ENCODE data around the gene VKORC1. TPM values are rescaled to one million over a fixed set of nuclear protein-coding genes. Genes with fewer than 3 reads are reported as not detected.
A peak's percentile ranks its signal among the peaks of the same experiment; 100 is the strongest.

VKORC1 gene
- total RNA-seq, 1 donor = 147 TPM

DNA sequence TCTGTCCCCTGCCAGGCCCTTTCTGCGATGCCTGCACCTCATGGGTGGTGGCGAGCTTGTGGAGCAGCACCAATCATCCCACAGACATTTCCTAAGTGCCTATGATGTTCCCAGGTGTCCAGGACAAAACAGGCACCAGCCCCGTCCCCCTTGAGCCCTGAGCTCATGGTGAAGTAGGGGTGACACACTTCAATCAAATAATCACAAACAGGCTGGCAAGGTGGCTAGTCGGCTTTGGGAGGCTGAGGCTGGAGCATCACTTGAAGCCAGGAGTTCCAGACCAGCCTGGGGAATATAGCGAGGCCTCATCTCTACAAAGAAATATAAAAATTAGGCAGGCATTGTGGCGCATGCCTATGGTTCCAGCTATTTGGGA, 41.7 kb upstream of the VKORC1 start:
- no peaks in the 10 kb centered on the region for H3K79me2 ChIP-seq (ENCODE audit: insufficient read depth, low read length)
- DNase-seq (ENCODE audit: insufficient read length, low spot score, missing footprints) = peak; percentile 57
- no peaks in the 10 kb centered on the region for H3K9me3 ChIP-seq (ENCODE audit: low read depth, low read length)
- no peaks in the 10 kb centered on the region for H4K20me1 ChIP-seq (ENCODE audit: insufficient read depth, low read length)
- H3K4me1 ChIP-seq (ENCODE audit: insufficient read depth, low read length) = peaks cover 11% of the 10 kb centered on the region
- no peaks in the 10 kb centered on the region for H3K36me3 ChIP-seq (ENCODE audit: insufficient read depth, low read length)
- no peak overlapping the region for H3K4me3 ChIP-seq (ENCODE audit: insufficient read depth, low read length)
- H3K4me2 ChIP-seq (ENCODE audit: insufficient read depth, low read length) = no peak overlapping the region
- TF ChIP-seq, protein P1, sequence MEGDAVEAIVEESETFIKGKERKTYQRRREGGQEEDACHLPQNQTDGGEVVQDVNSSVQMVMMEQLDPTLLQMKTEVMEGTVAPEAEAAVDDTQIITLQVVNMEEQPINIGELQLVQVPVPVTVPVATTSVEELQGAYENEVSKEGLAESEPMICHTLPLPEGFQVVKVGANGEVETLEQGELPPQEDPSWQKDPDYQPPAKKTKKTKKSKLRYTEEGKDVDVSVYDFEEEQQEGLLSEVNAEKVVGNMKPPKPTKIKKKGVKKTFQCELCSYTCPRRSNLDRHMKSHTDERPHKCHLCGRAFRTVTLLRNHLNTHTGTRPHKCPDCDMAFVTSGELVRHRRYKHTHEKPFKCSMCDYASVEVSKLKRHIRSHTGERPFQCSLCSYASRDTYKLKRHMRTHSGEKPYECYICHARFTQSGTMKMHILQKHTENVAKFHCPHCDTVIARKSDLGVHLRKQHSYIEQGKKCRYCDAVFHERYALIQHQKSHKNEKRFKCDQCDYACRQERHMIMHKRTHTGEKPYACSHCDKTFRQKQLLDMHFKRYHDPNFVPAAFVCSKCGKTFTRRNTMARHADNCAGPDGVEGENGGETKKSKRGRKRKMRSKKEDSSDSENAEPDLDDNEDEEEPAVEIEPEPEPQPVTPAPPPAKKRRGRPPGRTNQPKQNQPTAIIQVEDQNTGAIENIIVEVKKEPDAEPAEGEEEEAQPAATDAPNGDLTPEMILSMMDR (IDR thresholded peaks at IDR 0.05; ENCODE audit: extremely low read depth, low read depth, low read length) = no peak
- H2AFZ ChIP-seq (ENCODE audit: low read length) = no peak overlapping the region
- H3K27me3 ChIP-seq (ENCODE audit: insufficient read depth, low read length) = peaks cover 4% of the 10 kb centered on the region
- no peak overlapping the region for H3K27ac ChIP-seq (ENCODE audit: low read depth, low read length)

DNA sequence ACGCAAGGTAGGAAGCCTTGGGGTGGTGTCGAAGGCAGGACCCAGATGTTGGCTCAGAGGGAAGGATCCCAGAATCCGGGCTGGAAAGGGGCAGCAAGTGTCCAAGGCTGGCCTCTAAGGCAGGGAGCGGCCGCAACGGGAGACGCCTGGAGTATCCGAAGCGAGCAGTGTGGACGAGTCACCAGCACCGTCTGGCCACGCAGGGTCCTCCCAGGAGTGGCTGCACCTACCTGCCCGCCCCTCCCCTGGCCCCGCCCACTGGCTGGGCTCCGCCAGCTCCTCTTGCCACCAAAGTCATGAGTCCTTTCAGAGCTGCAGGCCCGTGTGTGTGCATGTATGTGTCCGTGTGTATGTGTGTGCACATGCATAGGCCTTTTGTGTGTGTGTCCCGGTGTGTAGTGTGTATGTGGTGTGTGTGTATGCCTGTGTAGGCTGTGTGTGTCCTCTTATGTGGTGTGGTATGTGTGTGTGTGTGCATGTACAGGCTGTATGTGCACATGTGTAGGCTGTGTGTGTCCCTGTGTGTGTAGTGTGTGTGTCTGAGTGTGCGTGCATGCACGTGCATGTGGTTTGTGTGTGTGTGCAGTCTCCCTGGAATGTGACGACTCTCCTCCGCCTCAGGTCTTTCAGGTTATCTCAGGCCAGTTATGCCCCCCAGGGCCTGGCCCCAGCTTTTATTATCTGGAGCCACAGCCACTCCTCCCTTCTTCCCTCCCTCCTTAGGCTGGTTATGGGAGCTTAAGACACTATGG, 41.1 kb upstream of the VKORC1 start, which contains the start of gene PRSS8:
Gene PRSS8 (minus strand): TSS at position 193 of the 752 bp plus-strand sequence. CDS start 229 bp downstream, outside the sequence.
- no peaks in the 10 kb centered on the region for H3K9me3 ChIP-seq (ENCODE audit: low read depth, low read length)
- H4K20me1 ChIP-seq (ENCODE audit: insufficient read depth, low read length) = no peaks in the 10 kb centered on the region
- H2AFZ ChIP-seq (ENCODE audit: low read length) = no peak within 1 kb of the TSS
- no peak within 1 kb of the TSS for H3K4me3 ChIP-seq (ENCODE audit: insufficient read depth, low read length)
- H3K27me3 ChIP-seq (ENCODE audit: insufficient read depth, low read length) = peaks cover 4% of the 10 kb centered on the region
- H3K79me2 ChIP-seq (ENCODE audit: insufficient read depth, low read length) = no peaks in the 10 kb centered on the region
- no peaks in the 10 kb centered on the region for H3K36me3 ChIP-seq (ENCODE audit: insufficient read depth, low read length)
- TF ChIP-seq, protein P1 (IDR thresholded peaks at IDR 0.05; ENCODE audit: extremely low read depth, low read depth, low read length) = no peak
- peak; percentile 85 for DNase-seq (ENCODE audit: insufficient read length, low spot score, missing footprints)
- H3K4me1 ChIP-seq (ENCODE audit: insufficient read depth, low read length) = peaks cover 10% of the 10 kb centered on the region
- H3K27ac ChIP-seq (ENCODE audit: low read depth, low read length) = no peak within 1 kb of the TSS
- no peak within 1 kb of the TSS for H3K4me2 ChIP-seq (ENCODE audit: insufficient read depth, low read length)

DNA sequence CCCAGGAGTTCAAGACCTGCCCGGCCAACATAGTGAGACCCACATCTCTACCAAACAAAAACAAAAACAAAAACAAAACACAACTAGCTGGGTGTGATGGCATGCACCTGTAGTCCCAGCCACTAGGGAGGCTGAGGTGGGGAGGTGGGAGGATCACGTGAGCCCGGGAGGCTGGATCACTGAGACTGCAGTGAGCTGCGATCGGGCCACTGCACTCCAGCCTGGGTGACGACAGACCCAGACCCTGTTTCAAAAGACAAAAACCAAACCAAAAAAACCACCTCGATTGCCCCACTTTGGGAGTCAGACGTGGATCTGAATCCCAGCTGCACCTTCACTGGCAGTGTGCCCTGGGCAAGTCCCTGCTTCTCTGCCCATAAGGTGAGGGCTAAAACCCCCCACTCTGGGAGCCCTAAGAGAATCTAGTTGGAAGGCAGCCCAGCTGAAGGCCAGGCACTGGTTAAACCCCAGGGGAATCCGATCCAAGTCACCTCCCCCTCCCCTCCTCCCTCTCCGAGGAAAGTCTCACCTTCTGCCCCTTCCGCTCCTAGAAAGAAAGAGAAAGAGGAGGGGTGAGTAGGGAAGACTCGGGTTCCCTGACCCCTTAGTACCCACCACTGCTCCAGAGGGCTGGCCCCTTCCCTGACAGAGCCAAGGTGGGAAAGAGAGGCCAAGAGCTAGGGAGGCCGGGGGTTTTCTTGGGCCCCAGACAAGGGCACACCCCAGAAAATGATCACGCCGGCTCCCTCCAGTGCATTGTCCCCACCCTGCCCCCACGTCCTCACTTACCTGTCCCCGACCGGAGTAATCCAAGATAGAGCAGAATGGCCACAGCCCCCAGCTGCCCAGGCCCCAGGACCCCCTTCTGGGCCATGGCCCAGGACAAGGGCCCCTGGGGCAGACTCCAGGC, 40.3 kb upstream of the VKORC1 start:
- no peak overlapping the region for H3K4me3 ChIP-seq (ENCODE audit: insufficient read depth, low read length)
- H3K27me3 ChIP-seq (ENCODE audit: insufficient read depth, low read length) = peaks cover 4% of the 10 kb centered on the region
- H3K9me3 ChIP-seq (ENCODE audit: low read depth, low read length) = no peaks in the 10 kb centered on the region
- H3K4me1 ChIP-seq (ENCODE audit: insufficient read depth, low read length) = peaks cover 10% of the 10 kb centered on the region
- H4K20me1 ChIP-seq (ENCODE audit: insufficient read depth, low read length) = no peaks in the 10 kb centered on the region
- TF ChIP-seq, protein P1 (IDR thresholded peaks at IDR 0.05; ENCODE audit: extremely low read depth, low read depth, low read length) = no peak
- H3K36me3 ChIP-seq (ENCODE audit: insufficient read depth, low read length) = no peaks in the 10 kb centered on the region
- no peak overlapping the region for H3K4me2 ChIP-seq (ENCODE audit: insufficient read depth, low read length)
- no peak overlapping the region for H2AFZ ChIP-seq (ENCODE audit: low read length)
- DNase-seq (ENCODE audit: insufficient read length, low spot score, missing footprints) = peak; percentile 77
- H3K27ac ChIP-seq (ENCODE audit: low read depth, low read length) = no peak overlapping the region
- no peaks in the 10 kb centered on the region for H3K79me2 ChIP-seq (ENCODE audit: insufficient read depth, low read length)
